Myocyte (in vitro differentiated cells): Measurements from ENCODE around the gene KLF8. TPM values are rescaled to one million over a fixed set of nuclear protein-coding genes. Genes with fewer than 3 reads are reported as not detected.
"Not testable (repeated sequence)": the region's sequence is repeated elsewhere in the genome, so short reads cannot be mapped to it uniquely, and the experiment has no call there.

Source experiments
- DNase-seq: peaks from one replicate; pipeline ENCODE4 v3.0.0-alpha.2; 2012; ENCODE audit warnings: low read depth
- polyA plus RNA-seq: library from polyadenylated mRNA; unstranded; fragments of >200 nt; gene quantifications from one replicate; pipeline ENCODE4 v1.2.1, GENCODE V29; 2012; ENCODE audit warnings: missing spikeins
- total RNA-seq: library from RNA; depleted of rRNA; stranded (reverse); fragments of >200 nt; gene quantifications from 2 replicates; pipeline ENCODE4 v1.2.3, GENCODE V29; 2014

The KLF8 gene
- 1.9 and 2.0 TPM in 2 replicates for total RNA-seq
- 1.2 TPM for polyA plus RNA-seq

- DNase-seq, result peak; percentile 20
These were observed at the start of gene KLF8 for GRCh38 chrX:56232221-56233082. TSS of gene KLF8 (plus strand) at chrX:56232356. CDS start at chrX:56233335, 979 bp downstream.

- not testable (repeated sequence) for DNase-seq
These were observed 25.2 kb upstream of the KLF8 start for GRCh38 chrX:56206945-56207344.

GRCh38 chrX:56211701-56212100 lies 20.5 kb upstream of the KLF8 start:
- DNase-seq, result no peak

- DNase-seq, result no peak
These were observed 15.8 kb upstream of the KLF8 start for GRCh38 chrX:56216332-56216731.

GRCh38 chrX:56219700-56220099 lies 12.5 kb upstream of the KLF8 start:
- DNase-seq, result peak; percentile 16

GRCh38 chrX:56221101-56221500 lies 11.1 kb upstream of the KLF8 start:
- DNase-seq, result no peak

- DNase-seq, result no peak
These were observed 9.6 kb upstream of the KLF8 start for GRCh38 chrX:56222473-56223000.

- no peak for DNase-seq
These were observed 5.2 kb upstream of the KLF8 start for GRCh38 chrX:56226980-56227379.

- DNase-seq, result peak; percentile 3
These were observed 3.2 kb upstream of the KLF8 start for GRCh38 chrX:56228914-56229313.

GRCh38 chrX:56231537-56232090 lies 542 bp upstream of the KLF8 start:
- no peak for DNase-seq

GRCh38 chrX:56233100-56233499 lies 944 bp downstream of the KLF8 start:
- peak; percentile 7 for DNase-seq

GRCh38 chrX:56233682-56234081 lies 1.5 kb downstream of the KLF8 start:
- DNase-seq, result peak; percentile 64

- peak; percentile 55 for DNase-seq
These were observed 16.3 kb downstream of the KLF8 start for GRCh38 chrX:56248492-56248891.

GRCh38 chrX:56253832-56254703 lies 21.9 kb downstream of the KLF8 start:
- DNase-seq, result no peak

- DNase-seq, result peak; percentile 49
These were observed 36.7 kb downstream of the KLF8 start for GRCh38 chrX:56268888-56269287.

GRCh38 chrX:56278692-56279091 lies 46.5 kb downstream of the KLF8 start:
- DNase-seq, result no peak

- DNase-seq, result no peak
These were observed 47.7 kb downstream of the KLF8 start for GRCh38 chrX:56279863-56280262.

- DNase-seq, result peak; percentile 14
These were observed 49.6 kb downstream of the KLF8 start for GRCh38 chrX:56281789-56282188.

- no peak for DNase-seq
These were observed 52.1 kb downstream of the KLF8 start for GRCh38 chrX:56284269-56284668.

- no peak for DNase-seq
These were observed 56.5 kb downstream of the KLF8 start for GRCh38 chrX:56288608-56289007.

- no peak for DNase-seq
These were observed 57.3 kb downstream of the KLF8 start for GRCh38 chrX:56289449-56289848.

GRCh38 chrX:56308726-56309125 lies 76.6 kb downstream of the KLF8 start:
- DNase-seq, result no peak
